Esophagus squamous epithelium (tissue), 5 donors: ENCODE data around the gene PTPRT. TPM values are rescaled to one million over a fixed set of nuclear protein-coding genes. Genes with fewer than 3 reads are reported as not detected.
"Not testable (repeated sequence)": the region's sequence is repeated elsewhere in the genome, so short reads cannot be mapped to it uniquely, and the experiment has no call there.

Experiments used
- DNase-seq: peaks from one replicate; lab custom pipeline; 2025; lab: John Stamatoyannopoulos, UW
- H3K27ac ChIP-seq, 4 donors: fragments of 200-600 bp; sonication (generic); one replicate each; pipeline ENCODE4 v1.5.1; 2016 to 2019; ENCODE audit warnings: mild to moderate bottlenecking in 1 of 4
- H3K27me3 ChIP-seq, 4 donors: fragments of 200-600 bp; sonication (generic); 1 replicate in 3 of 4; 2 replicates in 1 of 4; pipeline versions ENCODE4 v1.5.1 to v1.6.0; 2017 to 2021; ENCODE audit warnings: antibody characterized with exemption in 1 of 4
- H3K36me3 ChIP-seq, 3 donors: fragments of 200-600 bp; sonication (generic); one replicate each; pipeline ENCODE4 v1.5.1; 2016 to 2019
- H3K4me1 ChIP-seq, 3 donors: fragments of 200-600 bp; sonication (generic); one replicate each; pipeline ENCODE4 v1.5.1; 2017 to 2019
- H3K4me3 ChIP-seq, 4 donors: fragments of 200-600 bp; sonication (generic); 1 replicate in 3 of 4; 2 replicates in 1 of 4; pipeline ENCODE4 v1.5.1; 2016 to 2019; ENCODE audit warnings: mild to moderate bottlenecking in 2 of 4, moderate library complexity in 1 of 4
- H3K9me3 ChIP-seq, 3 donors: fragments of 200-600 bp; sonication (generic); one replicate each; pipeline ENCODE4 v1.5.1; 2016 to 2019
- CTCF ChIP-seq, 6 experiments: fragments of 450-650 bp in 4 of 6; fragments of 200-600 bp in 2 of 6; sonication (generic) in 2 of 6; IDR thresholded peaks; one replicate each; pipeline ENCODE4 v1.5.1; 2016 to 2019; ENCODE audit warnings: antibody characterized with exemption in 6 of 6, mild to moderate bottlenecking in 4 of 6, moderate library complexity in 4 of 6
- POLR2A ChIP-seq, 4 donors: fragments of 450-650 bp; IDR thresholded peaks; one replicate each; pipeline ENCODE4 v1.6.1; 2017; ENCODE audit warnings: antibody characterized with exemption in 4 of 4, mild to moderate bottlenecking in 4 of 4, moderate library complexity in 3 of 4
- WGBS, 2 donors: methylation state at CpG; one replicate each; pipeline ENCODE4 v1.1.5; 2018; 5-methylcytosine and 5-hydroxymethylcytosine counted together
- intact Hi-C: fragments of 100-400 bp; cut with DNase I; formaldehyde crosslinking; loops from one replicate; pipeline ENCODE4 v1.15.0; 2022
- total RNA-seq, 4 donors: library from RNA; depleted of rRNA; stranded (reverse); fragments of >200 nt; gene quantifications; one replicate each; pipeline ENCODE4 v1.1.0, GENCODE V29; 2016
- donor health status: DM: yes; HTN: yes; CAD: no.

The PTPRT gene
- total RNA-seq, 4 donors from 2014 or later = under 0.01 to 0.06 TPM; not detected in 2

GRCh38 chr20:42252116-42252515 lies 937.6 kb downstream of the PTPRT start:
- Histone ChIP-seq H3K9me3 (no peaks in the 10 kb centered on the region), H3K27me3 (no peaks in the 10 kb centered on the region), H3K4me3 (no peak overlapping the region), H3K4me1 (no peaks in the 10 kb centered on the region), H3K36me3 (no peaks in the 10 kb centered on the region), H3K27ac (no peak overlapping the region)
- no peak for DNase-seq
- intact Hi-C loops = no loop called here
- no peak for TF ChIP-seq CTCF (IDR thresholded peaks at IDR 0.05)
- TF ChIP-seq POLR2A (IDR thresholded peaks at IDR 0.05) = no peak
- 61 to 66% methylated on average over 4 of the region's 4 CpGs for WGBS, 2 donors

- Histone ChIP-seq H3K4me3 (no peak overlapping the region), H3K27ac (no peak overlapping the region), H3K9me3 (no peaks in the 10 kb centered on the region), H3K4me1 (no peaks in the 10 kb centered on the region), H3K27me3 (peaks cover 0 to 14% (median 0%) of the 10 kb centered on the region in 4 donors), H3K36me3 (no peaks in the 10 kb centered on the region)
- 61 to 68% methylated on average over 14 of the region's 14 CpGs for WGBS, 2 donors
- TF ChIP-seq CTCF (IDR thresholded peaks at IDR 0.05) (no peak), POLR2A (IDR thresholded peaks at IDR 0.05) (no peak)
- intact Hi-C loops = no loop called here
- DNase-seq = no peak
Measured at GRCh38 chr20:42218621-42219374, 970.9 kb downstream of the PTPRT start.

- TF ChIP-seq CTCF (IDR thresholded peaks at IDR 0.05) (no peak), POLR2A (IDR thresholded peaks at IDR 0.05) (no peak)
- H3K4me1 ChIP-seq = no peaks in the 10 kb centered on the region
- no peak for DNase-seq
- H3K4me3 ChIP-seq = no peak overlapping the region
- intact Hi-C loops = no loop called here
- no peaks in the 10 kb centered on the region for H3K36me3 ChIP-seq
- no peaks in the 10 kb centered on the region for H3K9me3 ChIP-seq
- WGBS, 2 donors = 57 to 80% methylated on average over 2 of the region's 2 CpGs
- H3K27ac ChIP-seq = no peak overlapping the region
- H3K27me3 ChIP-seq = peaks cover 0 to 8% (median 0%) of the 10 kb centered on the region in 4 donors
Measured at GRCh38 chr20:42214074-42214473, 975.6 kb downstream of the PTPRT start.

- no peaks in the 10 kb centered on the region for H3K36me3 ChIP-seq
- no peaks in the 10 kb centered on the region for H3K27me3 ChIP-seq
- no peak overlapping the region for H3K27ac ChIP-seq
- WGBS, 2 donors = 42 to 49% methylated on average over 3 of the region's 3 CpGs
- intact Hi-C loops = no loop called here
- H3K4me3 ChIP-seq = no peak overlapping the region
- DNase-seq = no peak
- H3K4me1 ChIP-seq = no peaks in the 10 kb centered on the region
- TF ChIP-seq CTCF (IDR thresholded peaks at IDR 0.05) = no peak
- no peak for TF ChIP-seq POLR2A (IDR thresholded peaks at IDR 0.05)
- no peaks in the 10 kb centered on the region for H3K9me3 ChIP-seq
Measured at GRCh38 chr20:42212391-42212790, 977.3 kb downstream of the PTPRT start.

- H3K9me3 ChIP-seq, intact Hi-C loops, H3K4me3 ChIP-seq, H3K27ac ChIP-seq, H3K36me3 ChIP-seq, H3K27me3 ChIP-seq, H3K4me1 ChIP-seq, DNase-seq: not testable (repeated sequence)
- 64% methylated on average over 12 of the region's 15 CpGs; no CpG with 5 or more reads in 1 of the 2 donors for WGBS, 2 donors
Measured at GRCh38 chr20:42206557-42206956, 983.1 kb downstream of the PTPRT start.
